ENCODE data around the gene USP25.

The USP25 gene

DNA sequence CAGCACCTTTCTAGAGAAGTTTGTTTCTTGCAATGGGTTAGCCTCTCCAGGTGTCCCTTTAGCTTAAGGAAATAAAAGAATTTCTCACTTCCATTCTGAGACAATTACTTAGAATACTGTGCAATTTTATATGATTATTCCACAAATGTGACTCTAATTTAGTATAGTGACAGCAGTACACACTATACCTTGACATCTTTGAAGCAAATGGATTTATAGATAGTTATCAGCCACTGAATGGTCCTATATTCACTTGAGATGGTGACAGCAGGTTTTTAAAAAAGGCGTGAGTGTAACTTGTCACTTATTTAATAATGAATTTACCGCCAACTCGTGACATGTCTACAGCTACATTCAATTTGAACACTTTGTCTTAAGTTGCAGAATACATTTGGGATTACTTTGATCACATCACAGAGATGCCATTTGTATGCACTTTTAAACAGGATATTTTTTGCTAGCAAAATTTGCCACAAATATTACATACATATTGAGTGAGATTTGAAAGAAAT lies 71.6 kb downstream of the USP25 start:
- no peak overlapping the region for H3K4me3 ChIP-seq (ENCODE audit: low read depth, low read length)
- TF ChIP-seq CTCF (IDR thresholded peaks at IDR 0.05; ENCODE audit: borderline replicate concordance, insufficient read depth, low read depth, low read length) = no peak

GRCh38 chr21:15804247-15805005 lies 74.6 kb downstream of the USP25 start:
- H3K4me3 ChIP-seq (ENCODE audit: low read depth, low read length) = no peak overlapping the region
- no peak for TF ChIP-seq CTCF (IDR thresholded peaks at IDR 0.05; ENCODE audit: borderline replicate concordance, insufficient read depth, low read depth, low read length)

GRCh38 chr21:15809065-15809464 lies 79.3 kb downstream of the USP25 start:
- TF ChIP-seq CTCF (IDR thresholded peaks at IDR 0.05; ENCODE audit: borderline replicate concordance, insufficient read depth, low read depth, low read length) = no peak
- H3K4me3 ChIP-seq (ENCODE audit: low read depth, low read length) = no peak overlapping the region

- TF ChIP-seq CTCF (IDR thresholded peaks at IDR 0.05; ENCODE audit: borderline replicate concordance, insufficient read depth, low read depth, low read length) = no peak
- H3K4me3 ChIP-seq (ENCODE audit: low read depth, low read length) = no peak overlapping the region
These were observed 80.0 kb downstream of the USP25 start for GRCh38 chr21:15809818-15810217.

- no peak overlapping the region for H3K4me3 ChIP-seq (ENCODE audit: low read depth, low read length)
These were observed 85.5 kb downstream of the USP25 start for GRCh38 chr21:15815285-15815684.

GRCh38 chr21:15820327-15820726 lies 90.5 kb downstream of the USP25 start:
- no peak for TF ChIP-seq CTCF (IDR thresholded peaks at IDR 0.05; ENCODE audit: borderline replicate concordance, insufficient read depth, low read depth, low read length)
- H3K4me3 ChIP-seq (ENCODE audit: low read depth, low read length) = no peak overlapping the region

More at GRCh38 chr21:15815285-15815684, 85.5 kb downstream of the USP25 start:
- no peak for TF ChIP-seq CTCF (IDR thresholded peaks at IDR 0.05; ENCODE audit: borderline replicate concordance, insufficient read depth, low read depth, low read length)

GRCh38 chr21:15820852-15821379 lies 91.1 kb downstream of the USP25 start:
- H3K4me3 ChIP-seq (ENCODE audit: low read depth, low read length) = no peak overlapping the region

More at GRCh38 chr21:15820852-15821379, 91.1 kb downstream of the USP25 start:
- no peak for TF ChIP-seq CTCF (IDR thresholded peaks at IDR 0.05; ENCODE audit: borderline replicate concordance, insufficient read depth, low read depth, low read length)

Data from GM12875 (cell line).